ENCODE data around the gene SLC13A5.

SLC13A5 gene

GRCh38 chr17:6681176-6681575, 32.0 kb downstream of the SLC13A5 start:
- TF ChIP-seq CTCF (IDR thresholded peaks at IDR 0.05; ENCODE audit: insufficient read depth, missing control alignments) = no peak
- DNase-seq (ENCODE audit: insufficient read length, low spot score) (no peak), FAIRE-seq (no peak)

- DNase-seq (ENCODE audit: insufficient read length, low spot score) = no peak
- no peak for FAIRE-seq
- TF ChIP-seq CTCF (IDR thresholded peaks at IDR 0.05; ENCODE audit: insufficient read depth, missing control alignments) = no peak
Measured at GRCh38 chr17:6679241-6679640, 33.9 kb downstream of the SLC13A5 start.

GRCh38 chr17:6677946-6678345, 35.2 kb downstream of the SLC13A5 start:
- FAIRE-seq = no peak
- no peak for TF ChIP-seq CTCF (IDR thresholded peaks at IDR 0.05; ENCODE audit: insufficient read depth, missing control alignments)
- DNase-seq (ENCODE audit: insufficient read length, low spot score) = no peak

- DNase-seq (ENCODE audit: insufficient read length, low spot score) (no peak), FAIRE-seq (no peak)
- no peak for TF ChIP-seq CTCF (IDR thresholded peaks at IDR 0.05; ENCODE audit: insufficient read depth, missing control alignments)
Measured at GRCh38 chr17:6677158-6677831, 35.9 kb downstream of the SLC13A5 start.

- DNase-seq (ENCODE audit: insufficient read length, low spot score) (no peak), FAIRE-seq (no peak)
- no peak for TF ChIP-seq CTCF (IDR thresholded peaks at IDR 0.05; ENCODE audit: insufficient read depth, missing control alignments)
Measured at GRCh38 chr17:6676802-6677157, 36.4 kb downstream of the SLC13A5 start.

- no peak for DNase-seq (ENCODE audit: insufficient read length, low spot score)
- TF ChIP-seq CTCF (IDR thresholded peaks at IDR 0.05; ENCODE audit: insufficient read depth, missing control alignments) = no peak
- no peak for FAIRE-seq
Measured at GRCh38 chr17:6675201-6675825, 37.9 kb downstream of the SLC13A5 start.

- TF ChIP-seq CTCF (IDR thresholded peaks at IDR 0.05; ENCODE audit: insufficient read depth, missing control alignments) = no peak
- DNase-seq (ENCODE audit: insufficient read length, low spot score) (no peak), FAIRE-seq (no peak)
Measured at GRCh38 chr17:6674586-6674985, 38.6 kb downstream of the SLC13A5 start.

Measured in D721Med (cell line).